Subcutaneous abdominal adipose tissue (tissue), 5 donors: Measurements from ENCODE around the gene MYO10.

ENCODE experiments used
- H3K27ac ChIP-seq: one replicate; pipeline ENCODE4 v1.7.0; 2013; ENCODE audit warnings: low read depth, mild to moderate bottlenecking, inconsistent platforms, low read length, moderate library complexity
- H3K27me3 ChIP-seq, 5 donors: one replicate each; pipeline ENCODE4 v1.7.0; 2013; ENCODE audit warnings: low read length in 5 of 5, inconsistent platforms in 1 of 5; ENCODE audit not compliant: control insufficient read depth in 5 of 5, insufficient read depth in 4 of 5
- H3K36me3 ChIP-seq, 5 donors: one replicate each; pipeline ENCODE4 v1.7.0; 2013; ENCODE audit warnings: low read length in 5 of 5; ENCODE audit not compliant: control insufficient read depth in 5 of 5, insufficient read depth in 5 of 5
- H3K4me1 ChIP-seq, 5 donors: one replicate each; pipeline ENCODE4 v1.7.0; 2013; ENCODE audit warnings: low read length in 5 of 5, mild to moderate bottlenecking in 3 of 5, moderate library complexity in 1 of 5; ENCODE audit not compliant: control insufficient read depth in 5 of 5, insufficient read depth in 5 of 5
- H3K4me3 ChIP-seq, 5 donors: one replicate each; pipeline ENCODE4 v1.7.0; 2013; ENCODE audit warnings: low read length in 5 of 5, low read depth in 1 of 5
- H3K9ac ChIP-seq, 5 donors: one replicate each; pipeline ENCODE4 v1.7.0; 2013; ENCODE audit warnings: low read length in 5 of 5, mild to moderate bottlenecking in 4 of 5, moderate library complexity in 3 of 5
- H3K9me3 ChIP-seq, 5 donors: one replicate each; pipeline ENCODE4 v1.7.0; 2013; ENCODE audit warnings: low read length in 5 of 5; ENCODE audit not compliant: control insufficient read depth in 5 of 5
- donor health status: healthy.
- donor health status: healthy.
- donor health status: healthy.
- donor health status: healthy.
- donor health status: healthy.

MYO10 gene

GRCh38 chr5:16918156-16918555 lies 17.9 kb downstream of the MYO10 start:
- no peak overlapping the region for H3K9ac ChIP-seq
- no peak overlapping the region for H3K4me3 ChIP-seq
- no peaks in the 10 kb centered on the region for H3K9me3 ChIP-seq
- peaks cover 0 to 12% (median 0%) of the 10 kb centered on the region in 5 donors for H3K4me1 ChIP-seq
- no peaks in the 10 kb centered on the region for H3K36me3 ChIP-seq
- no peaks in the 10 kb centered on the region for H3K27me3 ChIP-seq
- H3K27ac ChIP-seq = no peak overlapping the region

DNA sequence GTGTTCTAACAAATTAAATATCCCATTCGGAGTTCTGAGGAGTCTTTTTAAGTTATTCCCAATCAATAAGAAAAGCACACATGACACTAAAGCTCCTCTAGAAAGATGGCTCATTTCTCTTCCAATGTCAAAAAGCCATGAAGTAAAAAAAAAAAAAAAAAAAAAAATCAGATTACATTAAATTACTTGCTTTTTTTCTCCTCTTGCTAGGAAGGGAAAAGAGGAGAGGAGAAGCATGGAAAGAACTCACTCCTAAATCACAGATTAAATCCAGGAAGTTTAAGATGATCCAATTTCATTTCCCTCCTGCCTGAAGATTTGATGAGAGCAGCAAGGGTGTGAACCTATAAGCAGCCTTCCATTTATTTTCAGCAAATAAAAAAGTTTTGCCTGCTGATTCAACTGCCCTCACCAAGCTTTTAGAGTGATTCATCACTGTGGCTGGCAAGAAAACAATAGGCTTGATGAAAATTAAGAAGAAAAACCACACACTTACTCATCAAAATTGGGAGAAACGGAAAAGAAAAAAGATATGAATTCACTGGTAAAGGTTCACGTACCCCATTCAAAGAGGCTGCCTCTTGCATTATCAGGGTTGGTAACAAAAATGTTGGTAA lies 19.7 kb downstream of the MYO10 start:
- no peaks in the 10 kb centered on the region for H3K36me3 ChIP-seq
- H3K9ac ChIP-seq = no peak overlapping the region
- H3K4me3 ChIP-seq = no peak overlapping the region
- H3K27me3 ChIP-seq = no peaks in the 10 kb centered on the region
- H3K9me3 ChIP-seq = no peaks in the 10 kb centered on the region
- peaks cover 0 to 12% (median 0%) of the 10 kb centered on the region in 5 donors for H3K4me1 ChIP-seq
- no peak overlapping the region for H3K27ac ChIP-seq

DNA sequence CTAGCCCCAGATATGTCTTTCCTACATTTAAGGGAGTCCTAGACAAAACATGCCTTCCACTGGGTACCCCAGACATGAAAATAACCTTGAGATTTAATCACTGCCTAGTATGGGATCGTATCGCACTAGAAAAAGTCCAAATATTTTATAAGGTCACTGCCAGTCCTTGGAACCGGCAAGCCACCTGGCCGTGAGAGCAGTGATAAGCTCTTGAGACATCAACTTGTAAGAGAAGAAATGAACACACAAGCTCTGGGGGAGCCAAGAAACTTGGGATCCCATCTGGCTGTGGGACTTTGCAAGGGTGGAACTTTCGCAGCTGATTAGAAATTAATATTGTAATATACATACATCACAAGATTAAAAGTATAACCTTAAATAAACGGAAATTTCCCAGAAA lies 21.5 kb downstream of the MYO10 start:
- H3K4me1 ChIP-seq = peaks cover 0 to 12% (median 0%) of the 10 kb centered on the region in 5 donors
- H3K36me3 ChIP-seq = no peaks in the 10 kb centered on the region
- H3K27ac ChIP-seq = no peak overlapping the region
- H3K4me3 ChIP-seq = no peak overlapping the region
- no peaks in the 10 kb centered on the region for H3K9me3 ChIP-seq
- H3K27me3 ChIP-seq = no peaks in the 10 kb centered on the region
- H3K9ac ChIP-seq = no peak overlapping the region

- H3K4me3 ChIP-seq = no peak overlapping the region
- no peak overlapping the region for H3K27ac ChIP-seq
- H3K9ac ChIP-seq = no peak overlapping the region
These were observed 22.0 kb downstream of the MYO10 start for GRCh38 chr5:16914108-16914435.

GRCh38 chr5:16913187-16914107 lies 22.6 kb downstream of the MYO10 start:
- H3K4me3 ChIP-seq = no peak overlapping the region
- no peaks in the 10 kb centered on the region for H3K9me3 ChIP-seq
- no peaks in the 10 kb centered on the region for H3K36me3 ChIP-seq
- no peaks in the 10 kb centered on the region for H3K27me3 ChIP-seq
- H3K9ac ChIP-seq = no peak overlapping the region
- H3K4me1 ChIP-seq = peaks cover 0 to 12% (median 0%) of the 10 kb centered on the region in 5 donors
- H3K27ac ChIP-seq = no peak overlapping the region

More at GRCh38 chr5:16914108-16914435, 22.0 kb downstream of the MYO10 start:
- Histone ChIP-seq H3K9me3 (no peaks in the 10 kb centered on the region), H3K36me3 (no peaks in the 10 kb centered on the region), H3K4me1 (peaks cover 0 to 12% (median 0%) of the 10 kb centered on the region in 5 donors), H3K27me3 (no peaks in the 10 kb centered on the region)

DNA sequence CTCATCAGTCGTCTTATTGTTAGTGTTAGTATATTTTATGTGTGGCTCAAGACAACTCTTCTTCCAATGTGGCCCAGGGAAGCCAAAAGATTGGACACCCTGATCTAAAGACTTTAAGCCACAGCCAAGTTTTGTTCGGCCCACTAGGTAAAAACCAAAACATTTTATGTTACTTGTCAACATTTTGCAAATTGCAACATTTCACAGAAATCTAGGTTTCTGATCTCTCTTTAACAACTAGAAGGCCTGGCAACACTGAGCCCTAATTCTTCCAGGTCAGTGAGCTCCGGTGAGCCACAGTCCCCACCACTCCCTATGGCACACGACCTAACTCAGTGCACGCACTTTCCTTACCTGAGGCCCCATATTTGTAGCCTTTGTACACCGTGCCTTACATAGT lies 24.0 kb downstream of the MYO10 start:
- no peak overlapping the region for H3K9ac ChIP-seq

GRCh38 chr5:16909464-16909863 lies 26.6 kb downstream of the MYO10 start:
- Histone ChIP-seq H3K27me3 (no peaks in the 10 kb centered on the region), H3K9ac (no peak overlapping the region), H3K4me3 (no peak overlapping the region), H3K4me1 (peaks cover 0 to 13% (median 0%) of the 10 kb centered on the region in 5 donors), H3K9me3 (no peaks in the 10 kb centered on the region), H3K36me3 (no peaks in the 10 kb centered on the region), H3K27ac (no peak overlapping the region)

More for the DNA sequence above, 24.0 kb downstream of the MYO10 start:
- Histone ChIP-seq H3K9me3 (no peaks in the 10 kb centered on the region), H3K36me3 (no peaks in the 10 kb centered on the region), H3K4me3 (no peak overlapping the region), H3K27ac (no peak overlapping the region), H3K4me1 (peaks cover 0 to 12% (median 0%) of the 10 kb centered on the region in 5 donors), H3K27me3 (no peaks in the 10 kb centered on the region)

- Histone ChIP-seq H3K9ac (no peak overlapping the region), H3K4me3 (no peak overlapping the region), H3K27me3 (peaks cover 0 to 3% (median 0%) of the 10 kb centered on the region in 5 donors), H3K36me3 (no peaks in the 10 kb centered on the region), H3K9me3 (no peaks in the 10 kb centered on the region), H3K27ac (no peak overlapping the region), H3K4me1 (peaks cover 0 to 3% (median 0%) of the 10 kb centered on the region in 5 donors)
These were observed 28.8 kb downstream of the MYO10 start for GRCh38 chr5:16907270-16907669.

DNA sequence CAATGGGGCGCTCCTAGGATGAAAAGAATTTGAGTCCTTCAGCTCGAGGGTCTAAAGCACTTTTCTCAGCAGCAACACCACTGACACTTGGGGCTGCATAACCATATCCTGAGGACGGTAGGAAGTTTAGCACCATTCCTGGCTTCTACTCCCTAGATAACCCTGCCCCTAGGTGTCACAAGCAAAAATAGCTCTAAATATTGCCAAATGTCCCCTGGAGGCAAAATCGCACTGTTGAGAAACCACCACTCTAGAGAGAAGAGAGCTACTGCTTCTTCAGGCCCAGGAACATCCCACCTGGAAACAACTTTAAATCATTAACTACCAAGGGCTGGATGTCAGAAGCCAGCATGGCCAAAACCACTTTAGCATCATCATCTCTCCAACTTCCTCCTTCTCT lies 29.8 kb downstream of the MYO10 start:
- Histone ChIP-seq H3K9me3 (no peaks in the 10 kb centered on the region), H3K36me3 (no peaks in the 10 kb centered on the region), H3K9ac (no peak overlapping the region), H3K27ac (no peak overlapping the region), H3K4me3 (no peak overlapping the region), H3K27me3 (peaks cover 0 to 3% (median 0%) of the 10 kb centered on the region in 5 donors), H3K4me1 (peaks cover 0 to 3% (median 0%) of the 10 kb centered on the region in 5 donors)
